ENCODE measurements around the gene EDIL3.
A peak's percentile ranks its signal among the peaks of the same experiment; 100 is the strongest.

DNA sequence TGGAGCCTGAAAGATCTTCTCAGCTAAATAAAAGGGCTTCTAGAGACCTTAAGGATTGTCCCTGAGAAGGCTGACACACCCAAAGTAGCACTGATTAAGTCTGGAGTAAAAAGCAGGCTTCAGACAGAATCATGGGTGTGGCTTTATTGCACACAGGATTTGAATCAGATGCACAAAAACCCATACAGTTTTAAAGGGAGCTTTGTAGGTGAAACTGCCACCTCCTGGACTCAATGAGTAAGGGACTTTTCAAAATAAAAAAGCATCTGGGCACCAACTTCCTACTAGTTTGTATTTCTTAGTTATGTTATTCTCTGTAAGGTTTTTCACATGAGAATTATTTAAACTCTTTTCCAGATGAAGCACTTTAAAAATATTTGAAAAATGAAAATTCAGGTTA is 129.4 kb downstream of the EDIL3 start:
- no peak for TF ChIP-seq POLR2A (IDR thresholded peaks at IDR 0.05; ENCODE audit: control extremely low read depth in 1 of 2, low read depth in 2 of 2, low read length in 2 of 2)
- TF ChIP-seq, protein P1, sequence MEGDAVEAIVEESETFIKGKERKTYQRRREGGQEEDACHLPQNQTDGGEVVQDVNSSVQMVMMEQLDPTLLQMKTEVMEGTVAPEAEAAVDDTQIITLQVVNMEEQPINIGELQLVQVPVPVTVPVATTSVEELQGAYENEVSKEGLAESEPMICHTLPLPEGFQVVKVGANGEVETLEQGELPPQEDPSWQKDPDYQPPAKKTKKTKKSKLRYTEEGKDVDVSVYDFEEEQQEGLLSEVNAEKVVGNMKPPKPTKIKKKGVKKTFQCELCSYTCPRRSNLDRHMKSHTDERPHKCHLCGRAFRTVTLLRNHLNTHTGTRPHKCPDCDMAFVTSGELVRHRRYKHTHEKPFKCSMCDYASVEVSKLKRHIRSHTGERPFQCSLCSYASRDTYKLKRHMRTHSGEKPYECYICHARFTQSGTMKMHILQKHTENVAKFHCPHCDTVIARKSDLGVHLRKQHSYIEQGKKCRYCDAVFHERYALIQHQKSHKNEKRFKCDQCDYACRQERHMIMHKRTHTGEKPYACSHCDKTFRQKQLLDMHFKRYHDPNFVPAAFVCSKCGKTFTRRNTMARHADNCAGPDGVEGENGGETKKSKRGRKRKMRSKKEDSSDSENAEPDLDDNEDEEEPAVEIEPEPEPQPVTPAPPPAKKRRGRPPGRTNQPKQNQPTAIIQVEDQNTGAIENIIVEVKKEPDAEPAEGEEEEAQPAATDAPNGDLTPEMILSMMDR (IDR thresholded peaks at IDR 0.05; ENCODE audit: control extremely low read depth in 1 of 3, insufficient read depth in 1 of 3, low read depth in 1 of 3, low read length in 3 of 3) = peak in 2 of 3 experiments; percentile 31; a peak in 2 of 4 replicates
- peak; percentile 36 to 40; a peak in 3 of 4 replicates for TF ChIP-seq RAD21 (IDR thresholded peaks at IDR 0.05 in 1 of 2, conservative IDR thresholded peaks at IDR 0.05 in 1 of 2; ENCODE audit: low read depth in 2 of 2, low read length in 2 of 2)
- no peak for TF ChIP-seq YY1 (IDR thresholded peaks at IDR 0.05; ENCODE audit: low read depth, low read length)
- TF ChIP-seq TCF12 (IDR thresholded peaks at IDR 0.05; ENCODE audit: low read depth, low read length) = no peak

Measured in H1 (cell line).